K562 (cell line): ENCODE results near the gene CCNK.

Experiments
- CEBPG ChIP-seq, 3 experiments: fragments of 200-800 bp in 1 of 3; sonication (Bioruptor generic) in 1 of 3; sonication (generic) in 1 of 3; formaldehyde crosslinking in 1 of 3; IDR thresholded peaks in 2 of 3; conservative IDR thresholded peaks in 1 of 3; 2 replicates each; pipeline versions ENCODE4 v1.6.1 to v1.8.0; 2016 to 2022; ENCODE audit warnings: missing compliant biosample characterization in 2 of 3, missing genetic modification characterization in 2 of 3, mild to moderate bottlenecking in 1 of 3, missing genetic modification reagents in 1 of 3
- NFE2 ChIP-seq: IDR thresholded peaks from 2 replicates; pipeline ENCODE4 v1.6.1; 2014; ENCODE audit warnings: antibody characterized with exemption, low read depth
- PHF8 ChIP-seq: fragments of 200-600 bp; sonication (generic); IDR thresholded peaks from 2 replicates; pipeline ENCODE4 v1.6.1; 2012; ENCODE audit warnings: mixed run types, mild to moderate bottlenecking, inconsistent platforms, low read length, moderate library complexity, borderline replicate concordance
- POLR2A ChIP-seq: fragments of 450-650 bp; conservative IDR thresholded peaks from 2 replicates; pipeline ENCODE4 v1.6.1; 2016
- POLR2AphosphoS5 ChIP-seq: IDR thresholded peaks from 2 replicates; pipeline ENCODE4 v1.6.1; 2011; ENCODE audit warnings: mild to moderate bottlenecking, low read depth, low read length, moderate library complexity; ENCODE audit not compliant: control insufficient read depth, insufficient read depth
- RCOR1 ChIP-seq, 2 experiments: IDR thresholded peaks; 2 replicates each; pipeline ENCODE4 v1.6.1; 2012; ENCODE audit warnings: low read depth in 2 of 2, low read length in 2 of 2, borderline replicate concordance in 1 of 2, improper control_type of control experiment in 1 of 2
- SETDB1 ChIP-seq: IDR thresholded peaks from one replicate; pipeline ENCODE4 v1.6.1; 2012; ENCODE audit warnings: low read length, control low read depth, inconsistent platforms
- ZNF274 ChIP-seq: IDR thresholded peaks from 2 replicates; pipeline ENCODE4 v1.6.1; 2011; ENCODE audit warnings: low read depth, mild to moderate bottlenecking, low read length, moderate library complexity, borderline replicate concordance
- ZNF644 ChIP-seq: fragments of 200-800 bp; sonication (Bioruptor generic); IDR thresholded peaks from 2 replicates; pipeline ENCODE4 v1.6.1; 2016; ENCODE audit warnings: low read depth, missing genetic modification characterization, missing compliant biosample characterization
- TF ChIP-seq, protein P1 (sequence below): fragments of 250-450 bp; sonication (Bioruptor Pico); IDR thresholded peaks from 2 replicates; pipeline ENCODE4 v1.8.0; 2021; ENCODE audit warnings: mild to moderate bottlenecking, moderate library complexity
- TF ChIP-seq, protein P2 (sequence below): sonication (generic); formaldehyde crosslinking; IDR thresholded peaks from 2 replicates; pipeline ENCODE4 v1.9.0; 2022; ENCODE audit warnings: mild to moderate bottlenecking, missing genetic modification reagents
- TF ChIP-seq, protein P3 (sequence below): fragments of 450-650 bp; formaldehyde crosslinking; IDR thresholded peaks from 2 replicates; pipeline ENCODE4 v1.4.0; 2022; ENCODE audit warnings: missing genetic modification characterization

DNA sequence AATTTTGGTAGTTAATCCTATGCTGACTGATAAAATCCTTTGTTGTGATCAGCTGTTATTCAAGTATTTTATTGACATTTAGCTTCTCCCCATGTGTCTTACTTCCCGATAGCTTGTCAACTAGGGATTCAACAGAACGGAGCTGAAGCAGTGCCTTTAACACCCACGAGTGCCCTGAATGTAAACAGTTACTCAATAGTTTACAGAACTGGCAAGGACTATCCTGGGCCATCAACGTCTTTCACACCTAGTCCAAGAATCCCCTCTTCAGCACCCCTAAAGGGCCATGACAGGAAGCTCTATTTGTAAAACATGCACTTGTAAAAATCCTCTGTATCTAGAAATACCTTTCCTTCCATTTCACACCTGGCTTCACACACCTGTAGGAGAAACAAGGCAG is 45.9 kb upstream of the CCNK start:
- no peak for TF ChIP-seq CEBPG (CRISPR knock-in tag; IDR thresholded peaks at IDR 0.05)
- no peak for TF ChIP-seq CEBPG (tag; conservative IDR thresholded peaks at IDR 0.05 in 1 of 2, IDR thresholded peaks at IDR 0.05 in 1 of 2)
- TF ChIP-seq RCOR1 (IDR thresholded peaks at IDR 0.05; ENCODE audit: borderline replicate concordance in 1 of 2, low read depth in 2 of 2, low read length in 2 of 2) = no peak
- no peak for TF ChIP-seq POLR2AphosphoS5
- no peak for TF ChIP-seq PHF8
- TF ChIP-seq, protein P1, sequence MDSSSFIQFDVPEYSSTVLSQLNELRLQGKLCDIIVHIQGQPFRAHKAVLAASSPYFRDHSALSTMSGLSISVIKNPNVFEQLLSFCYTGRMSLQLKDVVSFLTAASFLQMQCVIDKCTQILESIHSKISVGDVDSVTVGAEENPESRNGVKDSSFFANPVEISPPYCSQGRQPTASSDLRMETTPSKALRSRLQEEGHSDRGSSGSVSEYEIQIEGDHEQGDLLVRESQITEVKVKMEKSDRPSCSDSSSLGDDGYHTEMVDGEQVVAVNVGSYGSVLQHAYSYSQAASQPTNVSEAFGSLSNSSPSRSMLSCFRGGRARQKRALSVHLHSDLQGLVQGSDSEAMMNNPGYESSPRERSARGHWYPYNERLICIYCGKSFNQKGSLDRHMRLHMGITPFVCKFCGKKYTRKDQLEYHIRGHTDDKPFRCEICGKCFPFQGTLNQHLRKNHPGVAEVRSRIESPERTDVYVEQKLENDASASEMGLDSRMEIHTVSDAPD = no peak
- no peak for TF ChIP-seq NFE2
- no peak for TF ChIP-seq SETDB1
- TF ChIP-seq, protein P2, sequence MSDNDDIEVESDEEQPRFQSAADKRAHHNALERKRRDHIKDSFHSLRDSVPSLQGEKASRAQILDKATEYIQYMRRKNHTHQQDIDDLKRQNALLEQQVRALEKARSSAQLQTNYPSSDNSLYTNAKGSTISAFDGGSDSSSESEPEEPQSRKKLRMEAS (CRISPR knock-in tag) = no peak
- no peak for TF ChIP-seq ZNF644 (tag)
- no peak for TF ChIP-seq POLR2A
- TF ChIP-seq ZNF274 = no peak
- TF ChIP-seq, protein P3, sequence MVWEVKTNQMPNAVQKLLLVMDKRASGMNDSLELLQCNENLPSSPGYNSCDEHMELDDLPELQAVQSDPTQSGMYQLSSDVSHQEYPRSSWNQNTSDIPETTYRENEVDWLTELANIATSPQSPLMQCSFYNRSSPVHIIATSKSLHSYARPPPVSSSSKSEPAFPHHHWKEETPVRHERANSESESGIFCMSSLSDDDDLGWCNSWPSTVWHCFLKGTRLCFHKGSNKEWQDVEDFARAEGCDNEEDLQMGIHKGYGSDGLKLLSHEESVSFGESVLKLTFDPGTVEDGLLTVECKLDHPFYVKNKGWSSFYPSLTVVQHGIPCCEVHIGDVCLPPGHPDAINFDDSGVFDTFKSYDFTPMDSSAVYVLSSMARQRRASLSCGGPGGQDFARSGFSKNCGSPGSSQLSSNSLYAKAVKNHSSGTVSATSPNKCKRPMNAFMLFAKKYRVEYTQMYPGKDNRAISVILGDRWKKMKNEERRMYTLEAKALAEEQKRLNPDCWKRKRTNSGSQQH = no peak
